HT1080 (cell line): ENCODE data around the gene PHLDB3. TPM values are rescaled to one million over a fixed set of nuclear protein-coding genes. Genes with fewer than 3 reads are reported as not detected.
A peak's percentile ranks its signal among the peaks of the same experiment; 100 is the strongest.

Experiments used
- DNase-seq: peaks from one replicate; pipeline ENCODE4 v3.0.0-alpha.2; 2015; ENCODE audit warnings: low read depth
- total RNA-seq: library from RNA; depleted of rRNA; stranded (reverse); fragments of >200 nt; shearing (Covaris generic); gene quantifications from 2 replicates; pipeline ENCODE4 v1.2.3, GENCODE V29; 2014

The PHLDB3 gene
- total RNA-seq, 1 experiment from 2014 or later = 7.0 TPM

GRCh38 chr19:43501661-43502418 lies 2.7 kb downstream of the PHLDB3 start:
- no peak for DNase-seq

- no peak for DNase-seq
Observed at GRCh38 chr19:43499042-43499441, 5.5 kb downstream of the PHLDB3 start.

- no peak for DNase-seq
Observed at GRCh38 chr19:43498233-43498842, 6.2 kb downstream of the PHLDB3 start.

GRCh38 chr19:43496960-43497359 lies 7.6 kb downstream of the PHLDB3 start:
- no peak for DNase-seq

GRCh38 chr19:43495082-43495481 lies 9.5 kb downstream of the PHLDB3 start:
- no peak for DNase-seq

- DNase-seq = no peak
Observed at GRCh38 chr19:43490759-43491158, 13.8 kb downstream of the PHLDB3 start.

GRCh38 chr19:43489979-43490599 lies 14.5 kb downstream of the PHLDB3 start:
- no peak for DNase-seq

GRCh38 chr19:43489310-43489709 lies 15.2 kb downstream of the PHLDB3 start:
- DNase-seq = no peak

GRCh38 chr19:43488179-43488578 lies 16.4 kb downstream of the PHLDB3 start:
- no peak for DNase-seq

GRCh38 chr19:43486412-43486811 lies 18.1 kb downstream of the PHLDB3 start:
- no peak for DNase-seq

GRCh38 chr19:43485951-43486350 lies 18.6 kb downstream of the PHLDB3 start:
- DNase-seq = no peak

- DNase-seq = no peak
Observed at GRCh38 chr19:43483281-43483680, 21.3 kb downstream of the PHLDB3 start.

- DNase-seq = no peak
Observed at GRCh38 chr19:43482193-43482592, 22.4 kb downstream of the PHLDB3 start.

GRCh38 chr19:43481701-43482100 lies 22.8 kb downstream of the PHLDB3 start:
- DNase-seq = no peak

- no peak for DNase-seq
Observed at GRCh38 chr19:43480574-43480973, 24.0 kb downstream of the PHLDB3 start.

- DNase-seq = no peak
Observed at GRCh38 chr19:43479961-43480561, 24.5 kb downstream of the PHLDB3 start.

- no peak for DNase-seq
Observed at GRCh38 chr19:43479226-43479625, 25.3 kb downstream of the PHLDB3 start.

- no peak for DNase-seq
Observed at GRCh38 chr19:43478323-43478722, 26.2 kb downstream of the PHLDB3 start.

GRCh38 chr19:43476606-43477005 lies 27.9 kb downstream of the PHLDB3 start:
- peak; percentile 60 for DNase-seq

GRCh38 chr19:43474986-43475705 lies 29.4 kb downstream of the PHLDB3 start:
- DNase-seq = no peak

- no peak for DNase-seq
Observed at GRCh38 chr19:43474487-43474886, 30.1 kb downstream of the PHLDB3 start.

- no peak for DNase-seq
Observed at GRCh38 chr19:43471091-43471490, 33.5 kb downstream of the PHLDB3 start.
